K562 (cell line): ENCODE results near the gene PLXND1.

Experiments
- FOXP1 ChIP-seq: sonication (generic); formaldehyde crosslinking; IDR thresholded peaks from 2 replicates; pipeline ENCODE4 v1.8.0; 2022; ENCODE audit warnings: mild to moderate bottlenecking, missing genetic modification reagents
- KDM4B ChIP-seq, 2 experiments: fragments of 450-650 bp in 1 of 2; sonication (generic) in 1 of 2; IDR thresholded peaks; 2 replicates each; pipeline ENCODE4 v1.6.1; 2016 to 2017; ENCODE audit warnings: borderline replicate concordance in 2 of 2, antibody characterized with exemption in 1 of 2, low read depth in 1 of 2, mild to moderate bottlenecking in 1 of 2
- KLF10 ChIP-seq: fragments of 250-450 bp; sonication (Bioruptor Pico); IDR thresholded peaks from 2 replicates; pipeline ENCODE4 v1.6.1; 2021; ENCODE audit warnings: matching md5 sums
- MCM5 ChIP-seq: fragments of 450-650 bp; IDR thresholded peaks from 2 replicates; pipeline ENCODE4 v1.6.1; 2016; ENCODE audit warnings: low read depth
- NCOA2 ChIP-seq, 2 experiments: fragments of 450-650 bp; IDR thresholded peaks; 2 replicates each; pipeline ENCODE4 v1.6.1; 2018; ENCODE audit warnings: mild to moderate bottlenecking in 2 of 2, moderate library complexity in 1 of 2; ENCODE audit not compliant: partially characterized antibody in 2 of 2
- POLR2A ChIP-seq: fragments of 450-650 bp; conservative IDR thresholded peaks from 2 replicates; pipeline ENCODE4 v1.6.1; 2016
- SPI1 ChIP-seq: IDR thresholded peaks from 2 replicates; pipeline ENCODE4 v1.6.1; 2011; ENCODE audit warnings: low read depth, low read length, control low read depth, borderline replicate concordance
- ZNF263 ChIP-seq: sonication (generic); formaldehyde crosslinking; IDR thresholded peaks from 2 replicates; pipeline ENCODE4 v1.8.0; 2022; ENCODE audit warnings: mild to moderate bottlenecking, missing genetic modification reagents, borderline replicate concordance

DNA sequence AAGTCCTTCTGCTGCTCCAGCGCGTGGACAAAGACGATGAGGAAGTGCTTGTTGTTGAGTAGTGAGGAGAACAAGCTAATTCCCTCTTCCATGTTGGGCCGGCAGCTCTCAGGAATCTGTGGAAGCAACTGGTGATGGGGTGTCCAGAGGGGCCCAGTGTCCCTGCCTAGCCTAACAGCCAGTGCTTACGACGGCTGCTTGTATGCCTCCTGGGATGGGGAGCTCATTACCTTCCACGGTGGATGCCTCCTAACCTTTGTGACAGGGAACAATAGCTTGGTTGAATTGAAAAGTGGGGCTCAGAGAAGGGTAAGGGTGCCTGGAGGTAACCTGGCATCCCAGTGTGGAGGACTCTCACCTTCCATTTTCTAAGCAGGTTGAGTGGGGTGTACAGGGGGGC lies 40.6 kb downstream of the PLXND1 start:
- TF ChIP-seq SPI1 (no peak), ZNF263 (CRISPR knock-in tag) (no peak), KLF10 (CRISPR knock-in tag) (no peak), NCOA2 (IDR thresholded peaks at IDR 0.05; ENCODE audit: partially characterized antibody in 2 of 2) (no peak), FOXP1 (CRISPR knock-in tag) (no peak), KDM4B (IDR thresholded peaks at IDR 0.05; ENCODE audit: borderline replicate concordance in 2 of 2, low read depth in 1 of 2) (no peak), POLR2A (no peak), MCM5 (no peak)
